Ramos (cell line): ENCODE measurements around the gene EIF4E1B.

Experiments used
- in situ Hi-C: fragments of 300-500 bp; cut with MboI; formaldehyde crosslinking; loops from one replicate; pipeline ENCODE4 v1.14.3; 2022; ENCODE audit warnings: low sequenced_read_pairs; ENCODE audit not compliant: unreplicated experiment

EIF4E1B gene

DNA sequence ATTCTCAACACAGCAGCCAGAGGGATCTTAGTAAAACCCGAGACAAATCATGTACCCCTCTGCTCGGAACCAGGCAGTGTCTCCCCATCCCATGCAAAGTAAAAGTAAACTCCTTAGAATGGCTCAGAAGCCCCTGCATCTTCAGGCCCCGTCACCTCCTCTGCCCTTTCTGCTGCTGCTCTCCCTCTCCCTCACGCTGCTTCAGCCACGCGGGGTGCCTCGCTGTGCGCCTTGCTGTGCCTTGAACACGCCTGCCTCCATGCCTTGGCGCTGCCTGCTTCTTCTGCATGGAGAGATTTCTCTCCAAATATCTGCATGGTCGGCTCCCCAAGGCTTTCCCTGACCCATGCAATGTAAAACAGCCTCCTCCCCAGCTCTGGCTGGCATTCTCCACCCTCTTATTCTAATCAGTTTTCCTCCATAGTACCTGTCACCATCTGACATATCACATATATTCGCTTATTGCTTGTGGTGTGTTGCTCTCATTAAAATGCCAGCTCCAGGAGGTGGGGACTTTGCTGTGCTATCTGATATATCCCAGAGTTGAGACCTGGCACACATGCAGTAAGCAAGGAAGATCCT is 28.5 kb upstream of the EIF4E1B start:
- in situ Hi-C loops, result no loop called here

DNA sequence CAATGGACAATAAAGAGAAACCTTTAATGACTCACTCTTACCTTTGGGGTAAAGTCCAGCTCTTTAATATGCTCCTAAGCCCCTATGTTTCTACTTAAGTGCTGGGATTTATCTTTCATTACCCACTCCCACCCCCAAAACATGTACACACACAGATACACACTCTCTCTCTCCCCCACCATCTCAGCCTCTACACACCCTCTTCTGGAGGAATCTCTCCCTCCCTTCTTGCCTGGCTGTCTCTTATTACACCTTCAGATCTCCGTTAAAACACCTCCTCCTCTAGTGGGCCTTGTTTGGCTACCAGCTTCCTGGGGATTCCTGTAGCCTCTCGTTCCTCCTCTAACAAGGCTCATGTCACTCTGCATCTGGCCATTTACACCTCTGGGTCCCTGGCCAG is 27.4 kb upstream of the EIF4E1B start:
- in situ Hi-C loops, result no loop called here

DNA sequence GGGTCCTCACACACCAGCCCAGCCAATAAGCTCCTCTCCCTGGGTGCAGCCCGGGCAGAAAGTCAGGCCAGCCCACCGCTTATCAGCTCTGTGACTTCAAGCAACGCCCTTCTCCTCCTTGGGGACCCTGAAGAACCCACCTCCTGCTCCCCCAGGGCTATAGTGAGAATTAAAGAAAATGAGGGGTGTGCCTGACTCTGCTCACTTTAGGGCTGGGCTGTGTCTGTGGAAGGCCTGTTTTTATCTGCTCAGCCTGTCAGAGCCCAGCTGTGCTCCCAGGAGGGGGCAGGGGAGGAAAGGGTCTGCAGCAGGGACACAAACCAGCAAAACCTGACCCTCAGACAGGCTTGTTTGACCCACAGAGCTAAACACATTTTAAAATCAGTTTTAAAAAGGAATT is 24.4 kb upstream of the EIF4E1B start:
- in situ Hi-C loops, result no loop called here

DNA sequence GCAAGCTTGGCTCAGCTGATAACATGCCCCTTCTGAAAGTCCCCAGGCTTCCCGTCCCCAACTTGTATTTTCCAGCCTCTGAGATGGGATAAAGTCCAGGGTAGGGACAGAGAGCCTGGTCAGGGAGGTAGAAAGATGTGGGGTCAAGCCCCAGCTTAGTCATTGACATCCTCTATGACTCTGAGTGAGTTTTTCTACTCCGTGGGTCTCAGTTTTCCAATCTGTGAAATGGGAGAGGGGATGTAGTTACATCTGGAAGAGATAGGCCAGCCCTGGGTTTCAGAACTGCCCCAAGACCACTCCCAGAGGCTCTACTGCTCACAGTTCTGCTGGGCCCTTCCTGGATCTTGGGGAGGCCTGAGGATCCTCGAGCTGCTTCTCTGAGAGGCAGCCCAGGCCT is 23.6 kb upstream of the EIF4E1B start:
- in situ Hi-C loops, result no loop called here

DNA sequence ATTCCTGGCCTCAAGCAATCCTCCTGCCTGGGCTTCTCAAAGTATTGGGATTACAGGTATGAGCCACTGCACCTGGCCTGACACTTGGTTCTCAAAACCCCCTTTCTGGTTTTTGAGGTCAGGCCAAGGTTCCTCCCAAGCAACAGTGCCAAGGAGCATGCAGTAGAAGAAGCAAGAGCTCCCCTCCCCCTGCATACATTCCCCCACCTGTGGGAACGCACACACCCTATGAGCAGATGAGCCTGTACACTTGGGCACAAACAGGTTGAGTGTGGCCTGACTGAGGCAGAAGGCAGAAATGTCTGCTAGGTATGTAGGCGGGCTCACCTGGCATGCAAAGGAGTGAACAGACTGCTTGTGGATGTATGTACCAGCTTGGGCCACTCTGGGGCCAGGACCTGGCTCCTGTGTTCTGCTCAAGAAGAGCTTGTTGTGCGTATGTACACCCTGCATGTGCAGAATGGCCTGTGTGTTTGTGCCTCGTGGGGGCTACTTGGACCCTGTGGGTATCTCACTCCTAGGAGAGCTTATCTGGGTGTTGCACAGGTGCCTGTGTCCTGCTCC is 22.3 kb upstream of the EIF4E1B start:
- in situ Hi-C loops, result no loop called here

GRCh38 chr5:176608937-176609723 is 21.3 kb upstream of the EIF4E1B start:
- in situ Hi-C loops, result no loop called here

GRCh38 chr5:176609724-176610434 is 20.6 kb upstream of the EIF4E1B start, which contains the start of gene GPRIN1:
Gene GPRIN1, minus strand, starts transcription at chr5:176610156. Its CDS starts 10,322 bp downstream, at chr5:176599834.
- in situ Hi-C loops, result no loop called here

DNA sequence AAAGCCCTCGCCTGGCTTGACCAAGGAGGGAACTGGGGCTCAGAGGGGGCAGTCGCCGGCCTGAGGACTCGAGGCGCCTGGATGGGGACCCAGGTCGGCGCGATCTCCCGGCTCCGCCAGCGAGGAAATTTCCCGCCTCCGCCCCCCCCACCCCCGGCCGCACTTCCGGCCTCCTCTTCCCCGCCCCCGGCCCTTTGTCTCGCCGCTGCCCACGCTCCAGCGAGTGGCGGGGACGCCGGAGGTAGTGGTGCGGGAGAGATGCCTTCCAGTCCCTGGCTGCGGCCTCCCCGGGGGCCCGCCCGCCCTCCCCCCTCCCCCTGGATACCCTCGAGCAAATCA is 20.1 kb upstream of the EIF4E1B start:
- in situ Hi-C loops, result no loop called here

DNA sequence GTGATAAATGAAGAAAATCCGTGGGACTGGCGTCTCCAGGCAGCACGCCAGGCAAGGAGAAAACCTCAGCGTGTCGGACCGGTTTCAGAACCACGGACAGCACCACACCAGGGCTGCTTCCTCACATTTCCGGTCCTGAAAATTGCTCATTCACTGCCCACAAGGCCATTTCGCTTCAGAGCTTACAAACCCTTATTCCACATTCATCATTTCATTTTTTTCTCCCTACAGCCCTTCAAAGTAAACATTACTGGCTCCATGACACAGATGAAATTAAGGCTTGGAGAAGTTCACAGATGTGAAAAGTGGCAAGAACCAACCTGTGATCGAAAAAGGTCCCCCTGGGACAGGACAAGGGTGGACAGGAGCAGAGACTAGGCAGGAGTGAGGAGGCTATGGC is 19.0 kb upstream of the EIF4E1B start:
- in situ Hi-C loops, result no loop called here

- in situ Hi-C loops, result no loop called here
These were observed 18.5 kb upstream of the EIF4E1B start for GRCh38 chr5:176612008-176612407.

DNA sequence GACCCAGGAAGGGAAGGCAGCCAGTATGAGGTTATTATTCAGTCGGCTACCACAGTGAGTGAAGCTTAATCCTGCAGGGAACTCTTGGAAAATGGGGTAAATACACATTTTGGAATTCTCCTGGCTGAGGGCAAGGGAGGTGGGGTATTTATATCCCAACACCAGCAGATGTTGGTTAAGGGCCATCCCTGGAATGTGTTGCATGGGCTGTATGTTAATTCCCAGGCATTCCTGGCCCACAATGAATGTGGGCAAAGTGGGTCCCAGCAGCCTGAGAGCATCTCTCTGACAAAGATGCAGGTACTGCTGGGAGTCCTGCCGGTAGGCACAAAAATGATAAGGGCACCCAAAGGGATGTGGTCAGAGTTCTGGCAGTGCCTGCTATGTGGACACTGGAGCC is 17.6 kb upstream of the EIF4E1B start:
- in situ Hi-C loops, result no loop called here

- in situ Hi-C loops, result no loop called here
These were observed 15.5 kb upstream of the EIF4E1B start for GRCh38 chr5:176614805-176615478.

- in situ Hi-C loops, result no loop called here
These were observed 14.0 kb upstream of the EIF4E1B start for GRCh38 chr5:176616511-176616910.

DNA sequence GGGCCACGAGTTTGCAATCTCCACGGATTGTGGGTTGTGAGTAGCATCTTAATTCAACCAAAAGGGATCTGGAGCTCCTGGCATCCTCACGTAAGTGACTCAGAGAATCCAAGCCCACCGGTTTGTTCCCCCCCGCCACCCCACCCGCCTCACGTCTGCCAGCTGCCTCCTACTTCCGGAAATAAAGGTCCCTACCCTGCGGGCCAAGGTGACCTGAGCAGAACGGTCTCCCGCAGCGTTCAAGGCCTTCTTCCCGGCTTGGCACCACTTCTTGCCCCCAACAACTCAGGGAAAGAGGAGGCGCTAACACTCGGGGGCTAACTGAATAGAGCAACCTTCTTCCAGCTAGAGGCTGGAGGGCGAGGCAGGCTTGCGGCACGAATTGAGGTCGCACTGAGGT is 11.7 kb upstream of the EIF4E1B start:
- in situ Hi-C loops, result no loop called here

DNA sequence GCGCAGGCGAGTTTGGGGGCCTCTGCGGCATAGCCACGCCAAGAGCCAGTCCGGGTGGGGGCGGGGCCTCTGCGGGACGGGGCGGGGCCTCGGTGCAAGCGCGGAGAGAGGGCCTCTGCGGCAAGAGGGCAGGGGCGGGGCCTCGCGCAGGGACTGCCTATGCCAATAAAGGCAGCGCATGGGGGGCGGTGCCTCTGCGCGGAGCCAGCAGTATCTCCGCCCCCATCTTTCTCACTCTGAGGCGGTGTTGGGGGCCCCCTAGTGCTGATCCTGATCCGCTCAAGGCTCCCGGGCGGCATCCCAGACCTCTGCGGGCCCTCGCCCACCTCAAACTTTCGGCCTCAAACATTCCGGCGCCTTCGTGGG is 11.3 kb upstream of the EIF4E1B start:
- in situ Hi-C loops, result no loop called here

- in situ Hi-C loops, result no loop called here
These were observed 10.7 kb upstream of the EIF4E1B start for GRCh38 chr5:176619569-176620332.

GRCh38 chr5:176620333-176620981 is 10.0 kb upstream of the EIF4E1B start:
- in situ Hi-C loops, result no loop called here

DNA sequence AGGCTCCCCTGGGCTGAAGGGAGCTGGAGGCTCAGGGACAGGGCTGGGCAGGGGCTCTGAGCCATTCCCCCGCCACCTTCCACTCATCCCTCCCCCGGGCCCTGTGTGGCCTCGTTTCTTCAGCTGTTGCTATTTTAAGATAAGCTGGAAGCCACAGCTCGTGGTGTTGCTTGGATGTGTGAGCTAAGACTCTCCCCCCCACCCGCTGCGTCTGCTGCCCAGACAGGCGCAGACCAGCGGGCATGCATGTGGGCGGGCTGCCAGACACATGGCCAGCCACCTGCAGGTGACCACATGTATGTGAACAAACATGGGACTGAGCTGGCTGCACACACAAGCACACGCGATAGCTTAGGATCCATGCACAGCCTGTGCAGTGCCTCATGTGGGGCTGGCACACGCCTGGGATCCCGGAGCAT is 8.8 kb upstream of the EIF4E1B start:
- in situ Hi-C loops, result no loop called here

DNA sequence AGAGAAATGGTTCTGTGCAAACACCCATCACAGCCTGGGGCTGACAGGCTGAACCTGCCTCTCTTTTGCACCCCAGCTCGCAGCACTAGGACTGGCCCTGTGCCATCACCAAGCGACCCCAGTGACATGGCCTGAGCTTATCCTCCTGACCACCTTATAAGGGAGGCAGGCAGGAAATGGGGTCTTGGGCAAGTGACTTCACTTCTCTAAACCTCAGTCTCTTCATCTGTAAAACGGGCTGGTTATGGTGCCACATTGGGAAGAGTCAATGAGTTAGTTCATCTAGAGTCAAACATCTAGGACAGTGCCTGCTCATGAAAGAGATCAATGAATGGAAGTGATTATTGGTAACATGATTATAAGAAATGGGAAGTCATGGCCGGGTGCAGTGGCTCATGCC is 6.3 kb upstream of the EIF4E1B start:
- in situ Hi-C loops, result no loop called here
